ENCODE measurements around the gene TMEFF1.

- no peak for TF ChIP-seq TBP (IDR thresholded peaks at IDR 0.05; ENCODE audit: low read depth, low read length)
- no peak for TF ChIP-seq RBBP5 (IDR thresholded peaks at IDR 0.05; ENCODE audit: borderline replicate concordance, low read depth, low read length)
- TF ChIP-seq FOSL1 (IDR thresholded peaks at IDR 0.05; ENCODE audit: insufficient read depth, low read depth, low read length), result no peak
These were observed 16.9 kb downstream of the TMEFF1 start for GRCh38 chr9:100489836-100490235.
